Loucy (cell line): ENCODE measurements around the gene PUM1.
A peak's percentile ranks its signal among the peaks of the same experiment; 100 is the strongest.

Source experiments
- H2AFZ ChIP-seq: fragments of 200-600 bp; sonication (generic); 2 replicates; pipeline ENCODE4 v1.6.0; 2016; ENCODE audit warnings: antibody characterized with exemption, mild to moderate bottlenecking, low read length, moderate library complexity
- H3F3A ChIP-seq: fragments of 200-600 bp; 2 replicates; pipeline ENCODE4 v1.6.0; 2016; ENCODE audit warnings: antibody characterized with exemption, low read depth, mild to moderate bottlenecking
- H3K27me3 ChIP-seq: fragments of 200-600 bp; sonication (generic); 2 replicates; pipeline ENCODE4 v1.6.1; 2014; ENCODE audit warnings: low read length, mild to moderate bottlenecking; ENCODE audit not compliant: insufficient read depth, poor library complexity, severe bottlenecking
- H3K36me3 ChIP-seq: fragments of 200-600 bp; sonication (generic); 2 replicates; pipeline ENCODE4 v1.6.1; 2016; ENCODE audit warnings: low read length; ENCODE audit not compliant: insufficient read depth
- H3K4me1 ChIP-seq: fragments of 200-600 bp; sonication (generic); 2 replicates; pipeline ENCODE4 v1.5.1; 2014; ENCODE audit warnings: low read length, mild to moderate bottlenecking; ENCODE audit not compliant: insufficient read depth, poor library complexity, severe bottlenecking
- H3K4me2 ChIP-seq: fragments of 200-600 bp; sonication (generic); 2 replicates; pipeline ENCODE4 v1.6.0; 2014; ENCODE audit warnings: antibody characterized with exemption, low read length, low read depth, mild to moderate bottlenecking; ENCODE audit not compliant: poor library complexity, severe bottlenecking
- H3K4me3 ChIP-seq: fragments of 200-600 bp; sonication (generic); 2 replicates; pipeline ENCODE4 v1.5.1; 2014; ENCODE audit warnings: low read length, mild to moderate bottlenecking, mixed read lengths; ENCODE audit not compliant: poor library complexity, severe bottlenecking
- H3K79me2 ChIP-seq: fragments of 200-600 bp; sonication (generic); 2 replicates; pipeline ENCODE4 v1.6.1; 2014; ENCODE audit warnings: low read length; ENCODE audit not compliant: insufficient read depth
- H3K9ac ChIP-seq: fragments of 200-600 bp; sonication (generic); 2 replicates; pipeline ENCODE4 v1.6.0; 2014; ENCODE audit warnings: mild to moderate bottlenecking, low read depth, low read length, moderate library complexity; ENCODE audit not compliant: poor library complexity, severe bottlenecking
- H3K9me2 ChIP-seq: fragments of 200-600 bp; sonication (generic); replicated peaks from 2 replicates; pipeline ENCODE4 v1.6.1; 2016; ENCODE audit warnings: low read depth, low read length, mixed read lengths
- H3K9me3 ChIP-seq: fragments of 200-600 bp; sonication (generic); 2 replicates; pipeline ENCODE4 v1.6.1; 2014; ENCODE audit warnings: mild to moderate bottlenecking, antibody characterized with exemption, low read length, low read depth; ENCODE audit not compliant: insufficient read depth
- H4K20me1 ChIP-seq: fragments of 200-600 bp; sonication (generic); 2 replicates; pipeline ENCODE4 v1.6.0; 2014; ENCODE audit warnings: antibody characterized with exemption, low read length, mild to moderate bottlenecking; ENCODE audit not compliant: insufficient read depth, poor library complexity, severe bottlenecking
- EZH2phosphoT487 ChIP-seq: fragments of 200-600 bp; IDR thresholded peaks from 2 replicates; pipeline ENCODE4 v1.6.1; 2018; ENCODE audit warnings: antibody characterized with exemption, mild to moderate bottlenecking, moderate library complexity, borderline replicate concordance
- TF ChIP-seq, protein P1 (sequence below): fragments of 200-600 bp; sonication (generic); conservative IDR thresholded peaks from 2 replicates; pipeline ENCODE4 v1.5.1; 2014; ENCODE audit warnings: mild to moderate bottlenecking, antibody characterized with exemption, low read length

The PUM1 gene

DNA sequence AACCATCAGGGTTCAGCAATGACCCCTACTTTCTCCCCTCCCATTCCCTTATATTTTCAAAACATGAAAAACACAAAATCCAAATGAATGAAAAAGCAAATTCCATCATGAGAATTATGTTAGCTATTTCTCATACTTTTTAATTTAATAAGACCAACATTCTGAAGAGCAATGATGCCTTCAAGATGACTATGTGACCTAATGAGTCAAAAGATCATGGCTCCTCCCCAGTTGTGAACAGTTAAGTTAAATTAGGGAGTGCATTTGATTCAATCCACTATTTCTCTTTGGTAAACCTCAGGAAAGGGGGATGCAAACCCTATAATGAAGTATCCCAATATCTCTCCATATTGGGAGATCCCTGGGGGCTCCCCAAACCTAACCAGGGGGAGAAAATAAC, 36.5 kb downstream of the PUM1 start:
- H3K9me2 ChIP-seq: no peaks in the 10 kb centered on the region
- peaks cover 16% of the 10 kb centered on the region for H3K4me1 ChIP-seq
- no peak for TF ChIP-seq EZH2phosphoT487
- TF ChIP-seq, protein P1, sequence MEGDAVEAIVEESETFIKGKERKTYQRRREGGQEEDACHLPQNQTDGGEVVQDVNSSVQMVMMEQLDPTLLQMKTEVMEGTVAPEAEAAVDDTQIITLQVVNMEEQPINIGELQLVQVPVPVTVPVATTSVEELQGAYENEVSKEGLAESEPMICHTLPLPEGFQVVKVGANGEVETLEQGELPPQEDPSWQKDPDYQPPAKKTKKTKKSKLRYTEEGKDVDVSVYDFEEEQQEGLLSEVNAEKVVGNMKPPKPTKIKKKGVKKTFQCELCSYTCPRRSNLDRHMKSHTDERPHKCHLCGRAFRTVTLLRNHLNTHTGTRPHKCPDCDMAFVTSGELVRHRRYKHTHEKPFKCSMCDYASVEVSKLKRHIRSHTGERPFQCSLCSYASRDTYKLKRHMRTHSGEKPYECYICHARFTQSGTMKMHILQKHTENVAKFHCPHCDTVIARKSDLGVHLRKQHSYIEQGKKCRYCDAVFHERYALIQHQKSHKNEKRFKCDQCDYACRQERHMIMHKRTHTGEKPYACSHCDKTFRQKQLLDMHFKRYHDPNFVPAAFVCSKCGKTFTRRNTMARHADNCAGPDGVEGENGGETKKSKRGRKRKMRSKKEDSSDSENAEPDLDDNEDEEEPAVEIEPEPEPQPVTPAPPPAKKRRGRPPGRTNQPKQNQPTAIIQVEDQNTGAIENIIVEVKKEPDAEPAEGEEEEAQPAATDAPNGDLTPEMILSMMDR: no peak
- peaks cover 58% of the 10 kb centered on the region; the same call in 1 of the 2 replicates for H3K36me3 ChIP-seq
- peaks cover 95% of the 10 kb centered on the region for H4K20me1 ChIP-seq
- H3K4me3 ChIP-seq: no peak overlapping the region
- H3K9ac ChIP-seq: no peak overlapping the region
- peak overlapping the region; percentile 8 for H3K4me2 ChIP-seq
- no peaks in the 10 kb centered on the region for H3K9me3 ChIP-seq
- no peak overlapping the region for H2AFZ ChIP-seq
- H3F3A ChIP-seq: no peaks in the 10 kb centered on the region; the same call in 1 of the 2 replicates
- H3K79me2 ChIP-seq: peaks cover 98% of the 10 kb centered on the region
- no peaks in the 10 kb centered on the region for H3K27me3 ChIP-seq

DNA sequence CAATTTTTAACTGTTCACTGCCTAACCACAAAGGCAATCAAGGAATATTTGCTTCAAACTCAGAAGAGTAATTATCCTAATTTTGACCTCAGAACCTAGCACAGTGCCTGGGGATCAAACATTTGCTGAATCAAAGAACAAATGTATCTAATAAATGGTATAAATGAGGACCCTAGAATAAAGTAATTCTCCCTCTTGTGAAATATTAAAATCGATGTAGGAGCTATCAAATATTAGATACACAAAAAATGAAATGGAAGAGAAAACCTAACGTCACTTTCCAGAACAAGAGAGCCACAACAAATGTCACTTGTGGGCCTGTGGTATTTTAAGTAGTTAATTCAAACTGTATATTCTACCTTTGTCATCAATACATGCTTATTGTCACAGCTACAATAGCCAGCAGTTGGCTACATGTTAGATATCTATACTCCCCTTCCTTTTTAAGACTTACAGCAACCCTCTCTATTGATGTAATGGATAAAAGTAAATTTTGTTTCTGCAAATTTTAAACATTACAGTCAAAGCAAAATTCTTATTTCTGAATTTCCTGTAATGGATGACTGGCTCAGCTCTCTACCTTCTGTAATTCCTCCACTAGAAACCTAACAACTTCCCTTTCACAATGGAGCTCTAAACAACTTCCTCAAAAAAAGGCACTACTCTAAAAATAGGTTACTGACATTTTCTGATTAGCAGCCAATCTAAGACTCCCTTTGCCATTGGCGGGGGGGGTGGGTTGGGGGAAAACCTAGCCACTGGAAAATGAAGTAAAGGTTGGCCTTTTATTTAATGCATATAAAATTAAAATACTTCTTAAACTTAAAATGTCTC, 37.6 kb downstream of the PUM1 start:
- peaks cover 98% of the 10 kb centered on the region for H3K79me2 ChIP-seq
- no peaks in the 10 kb centered on the region for H3K27me3 ChIP-seq
- no peaks in the 10 kb centered on the region; the same call in 1 of the 2 replicates for H3F3A ChIP-seq
- H3K9me2 ChIP-seq: no peaks in the 10 kb centered on the region
- H3K36me3 ChIP-seq: peaks cover 62% of the 10 kb centered on the region; the same call in 1 of the 2 replicates
- no peak overlapping the region for H3K9ac ChIP-seq
- no peak overlapping the region for H2AFZ ChIP-seq
- TF ChIP-seq EZH2phosphoT487: no peak
- peak overlapping the region; percentile 16 for H3K4me2 ChIP-seq
- no peaks in the 10 kb centered on the region for H3K9me3 ChIP-seq
- H3K4me3 ChIP-seq: no peak overlapping the region
- peaks cover 16% of the 10 kb centered on the region for H3K4me1 ChIP-seq
- peaks cover 94% of the 10 kb centered on the region for H4K20me1 ChIP-seq

DNA sequence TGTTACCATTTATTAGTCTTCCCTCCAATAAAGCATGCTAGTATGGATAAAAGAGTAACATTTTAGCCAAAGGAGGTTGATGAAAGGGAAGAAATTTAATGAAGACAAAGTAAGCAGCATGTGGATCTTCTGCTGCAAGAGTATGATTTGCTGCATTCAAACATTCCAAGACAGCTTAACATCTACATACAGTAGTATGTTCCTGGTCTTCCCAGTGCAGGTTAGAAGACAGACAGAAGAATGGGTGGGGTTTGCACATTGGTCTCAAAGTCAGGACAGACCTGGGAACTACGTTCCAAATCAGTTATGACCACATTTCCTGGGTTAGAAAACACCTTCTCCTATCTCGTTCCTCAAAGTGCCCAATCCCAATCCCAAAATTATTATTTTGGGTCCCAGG, 43.3 kb downstream of the PUM1 start:
- Histone ChIP-seq H4K20me1 (peaks cover 93% of the 10 kb centered on the region), H3F3A (no peaks in the 10 kb centered on the region), H3K4me2 (no peak overlapping the region), H2AFZ (no peak overlapping the region), H3K9ac (no peak overlapping the region), H3K36me3 (peaks cover 72% of the 10 kb centered on the region; the same call in 1 of the 2 replicates), H3K9me3 (no peaks in the 10 kb centered on the region), H3K4me1 (no peaks in the 10 kb centered on the region), H3K79me2 (peaks cover 100% of the 10 kb centered on the region), H3K27me3 (no peaks in the 10 kb centered on the region), H3K4me3 (no peak overlapping the region), H3K9me2 (no peaks in the 10 kb centered on the region)
- no peak for TF ChIP-seq EZH2phosphoT487
- TF ChIP-seq, protein P1: no peak
